ENCODE measurements around the gene SYCP2L.

DNA sequence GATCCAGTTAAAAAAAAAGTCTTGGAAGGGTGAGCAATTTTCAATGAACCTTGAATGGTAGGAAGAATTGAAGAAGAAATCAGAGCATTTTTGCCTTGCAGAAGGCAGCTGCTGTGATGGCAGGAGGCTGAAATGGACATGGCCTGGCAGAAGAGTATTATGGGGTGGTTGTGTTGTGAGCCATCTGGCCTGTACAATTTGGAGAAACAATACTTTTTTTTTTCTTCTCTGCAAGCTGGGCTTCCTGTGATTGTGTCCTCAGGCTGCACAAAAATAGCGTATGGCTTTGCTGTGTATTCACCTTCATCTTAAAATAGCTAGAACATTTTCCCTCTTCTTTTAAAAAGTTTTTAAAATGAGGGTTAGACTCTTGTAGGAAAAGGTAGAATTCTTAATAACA lies 21.4 kb downstream of the SYCP2L start:
- TF ChIP-seq SIN3A (conservative IDR thresholded peaks at IDR 0.05 in 1 of 2, IDR thresholded peaks at IDR 0.05 in 1 of 2; ENCODE audit: low read depth in 1 of 2, low read length in 2 of 2) (no peak), SAP30 (IDR thresholded peaks at IDR 0.05; ENCODE audit: insufficient read depth, insufficient replicate concordance, low read length) (no peak), POLR2AphosphoS5 (IDR thresholded peaks at IDR 0.05; ENCODE audit: low read depth, low read length) (no peak), JUND (IDR thresholded peaks at IDR 0.05; ENCODE audit: low read length) (no peak), NRF1 (IDR thresholded peaks at IDR 0.05; ENCODE audit: low read depth, low read length) (no peak), CTCF (IDR thresholded peaks at IDR 0.05; ENCODE audit: control extremely low read depth in 1 of 3, insufficient read depth in 1 of 3, low read depth in 1 of 3, low read length in 3 of 3) (no peak), POLR2A (IDR thresholded peaks at IDR 0.05; ENCODE audit: control extremely low read depth in 1 of 2, low read depth in 2 of 2, low read length in 2 of 2) (no peak), TAF1 (IDR thresholded peaks at IDR 0.05; ENCODE audit: low read depth, low read length) (no peak), CEBPB (IDR thresholded peaks at IDR 0.05; ENCODE audit: low read depth, low read length) (no peak), RNF2 (IDR thresholded peaks at IDR 0.05; ENCODE audit: borderline replicate concordance, low read depth, low read length, missing control alignments, poor library complexity, severe bottlenecking) (no peak)
